ENCODE measurements around the gene OCIAD2. TPM values are rescaled to one million over a fixed set of nuclear protein-coding genes. Genes with fewer than 3 reads are reported as not detected.

Gene OCIAD2
- total and polyA plus RNA-seq, 2 of the 8 experiments (the other 6 are each of a cell fraction or from before 2014, with no cell fraction given) = 105 to 122 TPM

DNA sequence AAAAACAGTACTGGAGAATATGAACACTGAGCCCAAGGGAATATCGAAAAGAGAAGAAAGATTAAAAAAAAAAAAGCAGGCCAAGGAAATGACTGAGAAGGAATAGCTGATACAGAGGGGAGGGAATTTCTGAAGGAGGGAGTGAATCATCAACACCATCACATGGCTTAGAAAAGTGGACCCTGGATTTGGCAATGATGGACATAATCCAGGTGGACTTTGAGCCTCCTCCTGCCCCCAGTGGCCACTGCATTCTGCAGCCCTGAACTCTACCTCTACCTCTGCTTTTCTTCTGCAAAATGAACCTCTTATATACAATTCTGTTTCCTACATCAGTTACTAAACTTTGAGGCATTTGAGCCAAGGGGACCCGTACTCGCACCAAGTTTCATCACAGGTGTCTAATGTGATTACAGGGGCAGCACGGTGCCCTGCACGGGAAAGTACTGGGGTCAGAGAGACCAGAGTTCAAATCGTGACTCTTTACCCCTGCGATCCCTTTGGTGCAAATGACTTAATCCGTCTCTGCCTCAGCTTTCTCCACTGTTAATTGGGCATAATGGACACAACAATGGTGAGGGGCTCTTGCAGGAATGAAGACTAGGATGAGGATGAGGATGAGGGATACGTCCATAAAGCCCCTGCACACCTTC lies 1.1 kb downstream of the OCIAD2 start:
- Histone ChIP-seq H3K4me1 (replicated peaks in 1 of 4; ENCODE audit: control insufficient read depth in 3 of 4, insufficient read depth in 4 of 4, low read length in 3 of 4) (peaks cover 0 to 9% (median 4%) of the 10 kb centered on the region in 4 experiments; a peak in 6 of 7 replicates), H3K79me2 (ENCODE audit: control insufficient read depth in 1 of 2, insufficient read depth in 2 of 2, low read length in 2 of 2) (no peaks in the 10 kb centered on the region; a peak in 1 of 4 replicates), H2BK120ac (replicated peaks; ENCODE audit: low read depth, low read length) (no peak overlapping the region), H2AK5ac (ENCODE audit: low read depth, low read length) (no peak overlapping the region), H3K27me3 (replicated peaks in 1 of 4; ENCODE audit: control insufficient read depth in 3 of 4, extremely low read depth in 1 of 4, insufficient read depth in 3 of 4, low read length in 3 of 4) (no peaks in the 10 kb centered on the region), H4K91ac (replicated peaks; ENCODE audit: insufficient read length, low read length) (peak overlapping the region; percentile 70), H4K20me1 (replicated peaks in 1 of 2; ENCODE audit: control insufficient read depth in 1 of 2, insufficient read depth in 2 of 2, low read length in 2 of 2) (peaks cover 0 to 4% of the 10 kb centered on the region in 2 experiments), H3K23ac (ENCODE audit: insufficient read length) (no peak overlapping the region), H2BK20ac (ENCODE audit: low read length) (no peak overlapping the region), H3K56ac (replicated peaks; ENCODE audit: insufficient read length, low read depth, low read length) (no peak overlapping the region), H3K9ac (replicated peaks in 1 of 4; ENCODE audit: extremely low read depth in 1 of 4, low read depth in 3 of 4, low read length in 3 of 4) (peak overlapping the region in 3 of 4 experiments; percentile 50 to 55 (median 54); a peak in 5 of 7 replicates), H3K27ac (ENCODE audit: low read depth, low read length) (no peak overlapping the region), H3K14ac (ENCODE audit: insufficient read length) (no peak overlapping the region), H3K23me2 (ENCODE audit: low read depth, low read length) (peaks cover 8% of the 10 kb centered on the region), H3K79me1 (ENCODE audit: low read depth, low read length) (no peaks in the 10 kb centered on the region; the same call in 1 of the 2 replicates), H4K5ac (ENCODE audit: insufficient read length, low read depth, low read length) (no peak overlapping the region), H4K8ac (ENCODE audit: extremely low read depth, insufficient read depth, low read length) (no peak overlapping the region), H3K4me2 (ENCODE audit: insufficient read depth in 1 of 2, low read depth in 2 of 2, low read length in 2 of 2) (peak overlapping the region; percentile 68 to 93), H2BK15ac (ENCODE audit: low read length) (peak overlapping the region; percentile 1; the same call in 1 of the 2 replicates), H2BK12ac (ENCODE audit: low read depth, low read length) (no peak overlapping the region), H2BK5ac (ENCODE audit: low read depth, low read length) (no peak overlapping the region), H3K4ac (replicated peaks; ENCODE audit: insufficient read length, low read depth, low read length) (no peak overlapping the region), H3K4me3 (ENCODE audit: extremely low read depth in 1 of 4, insufficient read depth in 2 of 4, low read depth in 3 of 4, low read length in 4 of 4) (peak overlapping the region; percentile 56 to 83 (median 70)), H3K36me3 (ENCODE audit: control insufficient read depth in 2 of 4, insufficient read depth in 4 of 4, low read length in 3 of 4) (peaks cover 6 to 18% (median 11%) of the 10 kb centered on the region in 4 experiments; a peak in 7 of 8 replicates), H2AFZ (ENCODE audit: low read length) (no peak overlapping the region; the same call in 1 of the 2 replicates), H3K18ac (ENCODE audit: extremely low read depth, low read length) (0 out of 2 replicates have a peak overlapping the region, but pooled peaks have one; percentile 65), H3K9me3 (ENCODE audit: insufficient read depth in 2 of 2, low read depth in 1 of 2, low read length in 1 of 2) (no peaks in the 10 kb centered on the region)
- WGBS, 2 experiments (ENCODE audit: extremely low coverage in 1 of 2, insufficient coverage in 1 of 2, insufficient read length in 1 of 2, insufficient replicate concordance in 2 of 2, low coverage in 1 of 2, low lambda C conversion rate in 2 of 2, missing lambda C conversion rate in 1 of 2) = 81% methylated on average over 9 of the region's 9 CpGs; no CpG with 5 or more reads in 1 of the 2 experiments
- no peak for DNase-seq (ENCODE audit: low read depth in 1 of 2, low spot score in 2 of 2)
- TF ChIP-seq, protein P1, sequence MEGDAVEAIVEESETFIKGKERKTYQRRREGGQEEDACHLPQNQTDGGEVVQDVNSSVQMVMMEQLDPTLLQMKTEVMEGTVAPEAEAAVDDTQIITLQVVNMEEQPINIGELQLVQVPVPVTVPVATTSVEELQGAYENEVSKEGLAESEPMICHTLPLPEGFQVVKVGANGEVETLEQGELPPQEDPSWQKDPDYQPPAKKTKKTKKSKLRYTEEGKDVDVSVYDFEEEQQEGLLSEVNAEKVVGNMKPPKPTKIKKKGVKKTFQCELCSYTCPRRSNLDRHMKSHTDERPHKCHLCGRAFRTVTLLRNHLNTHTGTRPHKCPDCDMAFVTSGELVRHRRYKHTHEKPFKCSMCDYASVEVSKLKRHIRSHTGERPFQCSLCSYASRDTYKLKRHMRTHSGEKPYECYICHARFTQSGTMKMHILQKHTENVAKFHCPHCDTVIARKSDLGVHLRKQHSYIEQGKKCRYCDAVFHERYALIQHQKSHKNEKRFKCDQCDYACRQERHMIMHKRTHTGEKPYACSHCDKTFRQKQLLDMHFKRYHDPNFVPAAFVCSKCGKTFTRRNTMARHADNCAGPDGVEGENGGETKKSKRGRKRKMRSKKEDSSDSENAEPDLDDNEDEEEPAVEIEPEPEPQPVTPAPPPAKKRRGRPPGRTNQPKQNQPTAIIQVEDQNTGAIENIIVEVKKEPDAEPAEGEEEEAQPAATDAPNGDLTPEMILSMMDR (IDR thresholded peaks at IDR 0.05; ENCODE audit: control extremely low read depth in 1 of 3, insufficient read depth in 1 of 3, low read depth in 1 of 3, low read length in 3 of 3) = peak in 2 of 3 experiments; percentile 22 to 29; a peak in 3 of 4 replicates
- TF ChIP-seq SIN3A (conservative IDR thresholded peaks at IDR 0.05 in 1 of 2, IDR thresholded peaks at IDR 0.05 in 1 of 2; ENCODE audit: low read depth in 1 of 2, low read length in 2 of 2) = no peak
- no peak for TF ChIP-seq TAF1 (IDR thresholded peaks at IDR 0.05; ENCODE audit: low read depth, low read length)
- FAIRE-seq = no peak
- POLR2A ChIA-PET (ENCODE audit: partially characterized antibody) = interaction anchor here (0.5 to 2.1 kb wide), 5 partner anchors 15 to 308 kb away, joined by 3 to 12 read pairs (median 4); partner anchors contain the start of gene OCIAD1
- CTCF ChIA-PET (ENCODE audit: partially characterized antibody) = interaction anchor here (0.6 to 2.1 kb wide), 6 partner anchors 8 to 335 kb away, joined by 3 to 9 read pairs (median 3); no protein-coding TSS in a partner anchor
